ENCODE data around the gene TMEM175.

Gene TMEM175

DNA sequence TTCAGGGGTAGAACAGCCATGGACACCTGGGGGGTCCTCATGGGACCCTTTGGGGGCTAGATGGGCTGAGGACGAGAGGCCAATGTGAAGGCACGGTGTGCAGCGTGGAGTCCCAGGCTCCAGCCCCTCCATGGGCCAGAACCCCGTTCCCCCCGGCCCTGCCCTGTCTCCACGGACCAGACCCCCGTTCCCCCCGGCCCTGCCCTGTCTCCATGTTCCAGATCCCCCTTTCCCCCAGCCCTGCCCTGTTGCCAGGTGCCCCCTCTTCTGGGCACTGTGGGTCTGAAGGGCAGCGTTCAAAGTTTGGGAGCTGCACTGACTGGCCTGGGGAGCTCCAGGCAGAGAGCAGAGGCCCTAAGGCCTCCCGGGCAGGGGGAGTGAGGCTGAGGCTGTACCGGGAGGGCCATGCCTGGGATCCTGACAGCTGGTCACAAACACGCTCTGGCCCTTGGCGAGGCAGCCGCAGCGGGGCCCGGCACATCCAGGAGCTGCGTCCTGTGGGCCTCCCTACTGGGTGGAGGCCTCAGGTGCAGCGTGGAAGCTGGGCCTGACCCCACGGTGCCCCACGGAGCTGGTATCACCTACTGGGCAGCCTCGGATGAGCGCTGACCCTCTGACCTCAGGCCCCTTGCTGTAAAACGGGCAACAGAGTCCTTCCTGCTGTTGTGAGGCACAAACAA lies 32.2 kb downstream of the TMEM175 start:
- no peaks in the 10 kb centered on the region for H3K9me2 ChIP-seq (replicated peaks; ENCODE audit: control insufficient read depth, low read length)
- no peak overlapping the region for H3K4me3 ChIP-seq (ENCODE audit: low read length)
- no peaks in the 10 kb centered on the region for H3K79me2 ChIP-seq (ENCODE audit: control insufficient read depth, low read length)
- H4K20me1 ChIP-seq (ENCODE audit: control insufficient read depth, insufficient read depth, low read depth, low read length), result no peaks in the 10 kb centered on the region; the same call in 1 of the 2 replicates
- no peaks in the 10 kb centered on the region for H3K36me3 ChIP-seq (ENCODE audit: control insufficient read depth, low read length)
- H3F3A ChIP-seq (ENCODE audit: control insufficient read depth, insufficient read depth), result no peaks in the 10 kb centered on the region
- no peaks in the 10 kb centered on the region for H3K9me3 ChIP-seq (ENCODE audit: control insufficient read depth, insufficient read depth, low read length)
- TF ChIP-seq, protein P1, sequence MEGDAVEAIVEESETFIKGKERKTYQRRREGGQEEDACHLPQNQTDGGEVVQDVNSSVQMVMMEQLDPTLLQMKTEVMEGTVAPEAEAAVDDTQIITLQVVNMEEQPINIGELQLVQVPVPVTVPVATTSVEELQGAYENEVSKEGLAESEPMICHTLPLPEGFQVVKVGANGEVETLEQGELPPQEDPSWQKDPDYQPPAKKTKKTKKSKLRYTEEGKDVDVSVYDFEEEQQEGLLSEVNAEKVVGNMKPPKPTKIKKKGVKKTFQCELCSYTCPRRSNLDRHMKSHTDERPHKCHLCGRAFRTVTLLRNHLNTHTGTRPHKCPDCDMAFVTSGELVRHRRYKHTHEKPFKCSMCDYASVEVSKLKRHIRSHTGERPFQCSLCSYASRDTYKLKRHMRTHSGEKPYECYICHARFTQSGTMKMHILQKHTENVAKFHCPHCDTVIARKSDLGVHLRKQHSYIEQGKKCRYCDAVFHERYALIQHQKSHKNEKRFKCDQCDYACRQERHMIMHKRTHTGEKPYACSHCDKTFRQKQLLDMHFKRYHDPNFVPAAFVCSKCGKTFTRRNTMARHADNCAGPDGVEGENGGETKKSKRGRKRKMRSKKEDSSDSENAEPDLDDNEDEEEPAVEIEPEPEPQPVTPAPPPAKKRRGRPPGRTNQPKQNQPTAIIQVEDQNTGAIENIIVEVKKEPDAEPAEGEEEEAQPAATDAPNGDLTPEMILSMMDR (IDR thresholded peaks at IDR 0.05; ENCODE audit: low read depth, low read length, poor library complexity, severe bottlenecking), result no peak
- TF ChIP-seq EZH2phosphoT487 (IDR thresholded peaks at IDR 0.05; ENCODE audit: borderline replicate concordance, low read length), result no peak
- no peak overlapping the region for H3K4me2 ChIP-seq (ENCODE audit: low read length)
- no peaks in the 10 kb centered on the region for H3K4me1 ChIP-seq (ENCODE audit: control insufficient read depth, low read length)
- no peak overlapping the region for H3K27ac ChIP-seq (ENCODE audit: low read depth, low read length)
- H3K27me3 ChIP-seq (ENCODE audit: control insufficient read depth, low read length), result no peaks in the 10 kb centered on the region

DNA sequence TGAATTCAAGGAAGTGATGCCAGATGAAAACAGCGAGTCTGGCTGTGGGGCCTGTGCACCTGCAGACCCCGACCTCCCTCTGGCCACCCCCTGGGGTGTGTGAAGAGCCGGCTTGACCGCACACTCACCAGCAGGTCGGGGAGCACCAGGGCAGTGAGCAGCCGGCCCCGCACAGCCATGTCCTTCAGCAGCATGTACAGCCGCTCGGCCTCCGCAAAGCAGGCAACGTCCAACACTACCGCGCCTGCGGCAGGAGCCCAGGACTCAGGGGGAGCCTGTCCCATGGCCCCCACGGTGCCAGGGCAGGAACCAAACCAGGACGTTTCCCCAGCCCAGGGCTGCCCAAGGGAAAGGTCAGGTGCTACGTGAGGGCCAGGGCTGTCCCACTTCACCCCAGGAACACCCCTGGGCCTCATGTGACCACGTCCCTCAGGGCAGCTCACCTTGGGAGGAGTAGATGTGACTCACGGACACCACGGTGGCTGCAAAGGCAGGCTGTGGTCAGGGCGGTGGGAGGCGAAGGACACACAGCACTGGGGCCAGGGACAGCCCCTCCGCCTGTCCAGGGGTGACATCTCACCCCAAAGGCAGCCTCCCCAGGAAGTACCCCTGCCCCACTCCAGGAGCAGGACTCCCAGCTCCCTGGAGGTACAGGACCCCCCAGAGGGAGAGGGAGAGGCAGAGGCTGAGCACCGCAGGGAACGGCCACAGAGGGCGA lies 32.9 kb downstream of the TMEM175 start:
- H3K4me2 ChIP-seq (ENCODE audit: low read length), result no peak overlapping the region
- H3K27me3 ChIP-seq (ENCODE audit: control insufficient read depth, low read length), result no peaks in the 10 kb centered on the region
- H3K4me1 ChIP-seq (ENCODE audit: control insufficient read depth, low read length), result no peaks in the 10 kb centered on the region
- no peaks in the 10 kb centered on the region for H3K36me3 ChIP-seq (ENCODE audit: control insufficient read depth, low read length)
- TF ChIP-seq, protein P1 (IDR thresholded peaks at IDR 0.05; ENCODE audit: low read depth, low read length, poor library complexity, severe bottlenecking), result no peak
- no peak for TF ChIP-seq EZH2phosphoT487 (IDR thresholded peaks at IDR 0.05; ENCODE audit: borderline replicate concordance, low read length)
- no peak overlapping the region for H3K27ac ChIP-seq (ENCODE audit: low read depth, low read length)
- no peaks in the 10 kb centered on the region for H3F3A ChIP-seq (ENCODE audit: control insufficient read depth, insufficient read depth)
- no peak overlapping the region for H3K4me3 ChIP-seq (ENCODE audit: low read length)
- H4K20me1 ChIP-seq (ENCODE audit: control insufficient read depth, insufficient read depth, low read depth, low read length), result no peaks in the 10 kb centered on the region; the same call in 1 of the 2 replicates
- H3K9me2 ChIP-seq (replicated peaks; ENCODE audit: control insufficient read depth, low read length), result no peaks in the 10 kb centered on the region
- H3K9me3 ChIP-seq (ENCODE audit: control insufficient read depth, insufficient read depth, low read length), result no peaks in the 10 kb centered on the region
- H3K79me2 ChIP-seq (ENCODE audit: control insufficient read depth, low read length), result no peaks in the 10 kb centered on the region

DNA sequence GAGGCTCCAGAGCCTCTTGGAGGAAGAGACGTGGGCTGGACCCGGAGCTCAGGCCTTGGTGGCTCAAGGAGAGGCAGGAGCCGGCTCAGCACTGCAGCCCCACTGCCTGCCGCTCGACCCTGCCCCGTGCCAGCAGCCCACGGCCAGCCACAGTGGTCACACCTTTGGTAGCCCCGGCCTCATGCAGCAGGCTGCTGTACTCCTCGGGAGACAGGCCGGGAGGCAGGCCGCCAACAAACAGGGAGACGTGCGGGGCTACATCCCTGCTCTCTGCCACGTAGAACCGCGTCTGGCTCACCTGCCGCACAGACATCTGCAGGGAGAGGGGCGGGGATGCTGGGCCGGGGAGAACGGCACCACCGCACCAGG lies 33.5 kb downstream of the TMEM175 start:
- Histone ChIP-seq H3K4me1 (ENCODE audit: control insufficient read depth, low read length) (no peaks in the 10 kb centered on the region), H3K27me3 (ENCODE audit: control insufficient read depth, low read length) (no peaks in the 10 kb centered on the region), H3F3A (ENCODE audit: control insufficient read depth, insufficient read depth) (no peaks in the 10 kb centered on the region), H3K36me3 (ENCODE audit: control insufficient read depth, low read length) (no peaks in the 10 kb centered on the region), H3K4me2 (ENCODE audit: low read length) (no peak overlapping the region), H3K9me2 (replicated peaks; ENCODE audit: control insufficient read depth, low read length) (no peaks in the 10 kb centered on the region), H3K79me2 (ENCODE audit: control insufficient read depth, low read length) (no peaks in the 10 kb centered on the region), H4K20me1 (ENCODE audit: control insufficient read depth, insufficient read depth, low read depth, low read length) (peaks cover under 1% of the 10 kb centered on the region), H3K27ac (ENCODE audit: low read depth, low read length) (no peak overlapping the region), H3K4me3 (ENCODE audit: low read length) (no peak overlapping the region), H3K9me3 (ENCODE audit: control insufficient read depth, insufficient read depth, low read length) (no peaks in the 10 kb centered on the region)
- TF ChIP-seq, protein P1 (IDR thresholded peaks at IDR 0.05; ENCODE audit: low read depth, low read length, poor library complexity, severe bottlenecking), result no peak
- no peak for TF ChIP-seq EZH2phosphoT487 (IDR thresholded peaks at IDR 0.05; ENCODE audit: borderline replicate concordance, low read length)
